ENCODE data around the gene DDX54. TPM values are rescaled to one million over a fixed set of nuclear protein-coding genes. Genes with fewer than 3 reads are reported as not detected.

The DDX54 gene, protein sequence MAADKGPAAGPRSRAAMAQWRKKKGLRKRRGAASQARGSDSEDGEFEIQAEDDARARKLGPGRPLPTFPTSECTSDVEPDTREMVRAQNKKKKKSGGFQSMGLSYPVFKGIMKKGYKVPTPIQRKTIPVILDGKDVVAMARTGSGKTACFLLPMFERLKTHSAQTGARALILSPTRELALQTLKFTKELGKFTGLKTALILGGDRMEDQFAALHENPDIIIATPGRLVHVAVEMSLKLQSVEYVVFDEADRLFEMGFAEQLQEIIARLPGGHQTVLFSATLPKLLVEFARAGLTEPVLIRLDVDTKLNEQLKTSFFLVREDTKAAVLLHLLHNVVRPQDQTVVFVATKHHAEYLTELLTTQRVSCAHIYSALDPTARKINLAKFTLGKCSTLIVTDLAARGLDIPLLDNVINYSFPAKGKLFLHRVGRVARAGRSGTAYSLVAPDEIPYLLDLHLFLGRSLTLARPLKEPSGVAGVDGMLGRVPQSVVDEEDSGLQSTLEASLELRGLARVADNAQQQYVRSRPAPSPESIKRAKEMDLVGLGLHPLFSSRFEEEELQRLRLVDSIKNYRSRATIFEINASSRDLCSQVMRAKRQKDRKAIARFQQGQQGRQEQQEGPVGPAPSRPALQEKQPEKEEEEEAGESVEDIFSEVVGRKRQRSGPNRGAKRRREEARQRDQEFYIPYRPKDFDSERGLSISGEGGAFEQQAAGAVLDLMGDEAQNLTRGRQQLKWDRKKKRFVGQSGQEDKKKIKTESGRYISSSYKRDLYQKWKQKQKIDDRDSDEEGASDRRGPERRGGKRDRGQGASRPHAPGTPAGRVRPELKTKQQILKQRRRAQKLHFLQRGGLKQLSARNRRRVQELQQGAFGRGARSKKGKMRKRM
- 11.0 TPM for total RNA-seq

DNA sequence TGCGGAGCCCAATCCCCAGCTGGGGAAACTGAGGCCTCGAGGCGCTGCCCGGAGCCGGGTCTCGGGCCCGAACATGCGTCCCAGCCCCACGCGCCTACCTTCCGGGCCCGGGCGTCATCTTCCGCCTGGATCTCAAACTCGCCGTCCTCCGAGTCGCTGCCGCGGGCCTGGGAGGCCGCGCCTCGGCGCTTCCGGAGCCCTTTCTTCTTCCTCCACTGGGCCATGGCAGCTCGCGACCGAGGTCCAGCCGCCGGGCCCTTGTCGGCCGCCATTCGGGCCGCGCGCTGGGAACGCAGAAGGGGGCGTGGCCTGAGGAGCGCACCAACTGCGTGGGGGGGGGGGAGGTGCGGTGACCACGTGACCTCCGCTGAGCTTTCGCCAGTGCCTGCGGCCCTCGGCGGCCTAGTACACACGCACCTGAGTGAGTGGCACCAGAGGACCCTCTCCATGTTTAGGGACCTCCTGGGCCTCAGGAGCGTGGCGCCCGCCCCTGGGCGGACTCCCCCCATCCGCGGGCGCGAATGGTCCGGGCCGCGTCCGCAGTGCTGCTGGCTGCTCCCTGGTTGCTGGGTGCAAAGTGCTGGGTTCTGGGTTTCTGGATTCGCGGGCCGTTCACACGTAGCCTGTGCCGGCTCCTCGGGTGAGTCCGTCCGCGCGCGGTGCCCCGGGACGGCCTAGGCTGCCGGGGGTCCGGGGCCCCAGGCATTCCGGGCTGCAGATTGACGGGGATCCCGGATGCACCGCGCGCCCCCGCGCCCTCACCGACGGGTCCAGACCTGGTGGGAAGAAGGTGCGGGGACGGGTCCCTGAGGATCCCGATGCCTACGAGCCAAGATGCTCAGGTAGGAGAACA is at the start of gene DDX54, which contains the start of gene RITA1:
TSS of gene DDX54 (minus strand) at position 299 of the 853 bp plus-strand sequence. CDS start at position 272, 27 bp downstream.
TSS of gene RITA1 (plus strand) at position 542 of the 853 bp plus-strand sequence. CDS start 1,026 bp downstream, outside the sequence.
- no peak for FAIRE-seq
- peak; percentile 83 to 84 for DNase-seq (ENCODE audit: low spot score in 2 of 2)

DNA sequence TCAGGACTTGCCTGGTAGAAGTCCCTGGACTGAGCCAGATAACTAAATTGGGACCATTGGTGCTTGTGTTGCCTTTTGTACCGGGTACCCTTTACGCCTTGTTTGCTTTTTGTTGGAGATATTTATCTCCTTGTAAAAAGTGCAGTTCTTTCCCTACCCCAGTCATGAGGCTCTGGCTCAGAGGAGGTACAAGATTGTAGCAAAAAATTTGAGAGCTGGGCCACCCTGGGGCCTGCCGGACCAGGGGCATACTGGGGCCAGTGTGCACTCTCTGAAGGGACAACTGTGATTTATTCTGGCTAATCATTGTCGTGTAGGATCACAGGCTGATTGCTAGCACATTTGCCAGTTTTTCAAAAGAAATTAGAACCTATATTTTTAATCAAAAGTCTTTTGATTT is 49.2 kb upstream of the DDX54 start:
- no peak for FAIRE-seq

GRCh38 chr12:113233967-113234366 is 48.7 kb upstream of the DDX54 start:
- FAIRE-seq, result no peak

More for the DNA sequence above, 49.2 kb upstream of the DDX54 start:
- no peak for DNase-seq (ENCODE audit: low spot score in 2 of 2)

DNA sequence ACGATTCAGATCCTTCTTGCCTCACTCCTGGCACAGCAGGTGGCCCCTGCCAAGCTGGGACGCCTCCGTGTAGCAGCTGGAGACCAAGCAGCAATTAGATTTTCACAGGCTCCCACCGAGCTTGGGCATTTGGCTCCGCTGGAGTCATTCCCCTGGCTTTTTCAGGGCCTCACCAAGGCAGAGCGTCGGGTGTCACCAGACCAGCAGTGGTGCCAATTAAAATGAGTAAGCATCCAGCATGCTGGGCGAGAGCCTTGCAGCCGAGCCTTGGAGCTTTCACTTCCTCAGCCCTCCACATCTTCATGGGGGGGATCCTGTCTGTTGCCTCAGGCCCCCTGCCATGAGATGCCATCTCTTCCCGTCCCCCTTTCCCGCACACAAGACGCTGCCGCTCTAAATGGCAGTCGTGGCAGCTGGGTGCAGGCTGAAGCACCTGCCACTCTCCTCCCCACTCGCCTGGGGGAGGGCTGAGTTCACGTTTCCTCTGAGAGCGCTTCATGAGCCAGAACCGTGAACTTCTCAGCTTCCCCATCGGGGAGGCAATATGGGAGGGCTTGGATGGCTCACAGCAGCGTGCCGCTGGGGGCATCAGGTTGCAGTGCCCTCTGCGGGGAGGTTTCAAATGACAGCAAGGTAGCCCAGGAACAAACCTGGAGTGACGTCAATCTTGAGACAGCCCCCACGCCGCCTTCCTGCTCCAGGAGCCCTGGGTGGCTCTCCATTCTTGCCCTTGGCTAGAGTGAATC is 47.7 kb upstream of the DDX54 start:
- DNase-seq (ENCODE audit: low spot score in 2 of 2) (no peak), FAIRE-seq (no peak)

More at GRCh38 chr12:113233967-113234366, 48.7 kb upstream of the DDX54 start:
- DNase-seq (ENCODE audit: low spot score in 2 of 2), result no peak

GRCh38 chr12:113232089-113232839 is 47.0 kb upstream of the DDX54 start:
- no peak for FAIRE-seq
- DNase-seq (ENCODE audit: low spot score in 2 of 2), result no peak

DNA sequence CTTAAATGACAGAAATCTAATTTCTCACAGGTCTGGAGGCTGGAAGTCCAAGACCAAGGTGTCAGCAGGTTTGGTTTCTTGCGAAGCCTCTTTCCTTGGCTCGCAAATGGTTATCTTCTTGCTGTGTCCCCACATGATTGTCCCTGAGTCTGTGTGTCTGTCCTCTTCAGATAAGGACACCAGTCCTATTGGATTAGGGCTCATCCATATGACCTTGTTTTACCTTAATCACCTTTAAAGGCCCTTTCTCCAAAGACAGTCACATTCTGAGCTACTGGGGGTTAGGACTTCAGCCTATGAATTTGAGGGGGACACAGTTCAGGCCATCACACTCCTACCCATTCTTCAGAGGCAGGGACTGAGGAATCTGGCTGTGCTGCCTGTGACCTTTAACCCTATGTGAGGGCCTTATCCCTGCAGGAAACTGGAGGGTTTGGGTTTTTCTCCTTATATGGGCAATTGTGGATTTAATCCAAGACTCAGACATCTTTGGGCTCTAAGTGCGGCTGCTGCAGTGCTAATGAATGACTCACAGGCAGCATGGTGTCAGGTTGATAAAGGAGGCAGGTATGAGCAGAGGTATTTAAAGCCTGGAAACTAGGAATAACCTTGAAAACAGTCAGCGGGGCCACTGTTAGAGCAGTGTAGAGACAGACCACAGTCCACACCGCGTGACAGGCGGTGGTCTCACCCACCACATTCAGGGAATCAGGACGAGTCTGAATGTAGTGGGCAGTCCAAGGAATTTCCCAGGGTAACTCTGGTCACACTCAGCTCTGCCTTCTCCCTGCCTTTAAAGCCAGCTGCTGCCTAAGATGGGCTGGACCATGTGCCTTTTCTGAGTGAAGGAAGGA is 46.2 kb upstream of the DDX54 start:
- DNase-seq (ENCODE audit: low spot score in 2 of 2) (no peak), FAIRE-seq (no peak)

- no peak for DNase-seq (ENCODE audit: low spot score in 2 of 2)
- FAIRE-seq, result no peak
Observed at GRCh38 chr12:113230315-113231234, 45.3 kb upstream of the DDX54 start.

- DNase-seq (ENCODE audit: low spot score in 2 of 2) (no peak), FAIRE-seq (no peak)
Observed at GRCh38 chr12:113228394-113229028, 43.2 kb upstream of the DDX54 start.

DNA sequence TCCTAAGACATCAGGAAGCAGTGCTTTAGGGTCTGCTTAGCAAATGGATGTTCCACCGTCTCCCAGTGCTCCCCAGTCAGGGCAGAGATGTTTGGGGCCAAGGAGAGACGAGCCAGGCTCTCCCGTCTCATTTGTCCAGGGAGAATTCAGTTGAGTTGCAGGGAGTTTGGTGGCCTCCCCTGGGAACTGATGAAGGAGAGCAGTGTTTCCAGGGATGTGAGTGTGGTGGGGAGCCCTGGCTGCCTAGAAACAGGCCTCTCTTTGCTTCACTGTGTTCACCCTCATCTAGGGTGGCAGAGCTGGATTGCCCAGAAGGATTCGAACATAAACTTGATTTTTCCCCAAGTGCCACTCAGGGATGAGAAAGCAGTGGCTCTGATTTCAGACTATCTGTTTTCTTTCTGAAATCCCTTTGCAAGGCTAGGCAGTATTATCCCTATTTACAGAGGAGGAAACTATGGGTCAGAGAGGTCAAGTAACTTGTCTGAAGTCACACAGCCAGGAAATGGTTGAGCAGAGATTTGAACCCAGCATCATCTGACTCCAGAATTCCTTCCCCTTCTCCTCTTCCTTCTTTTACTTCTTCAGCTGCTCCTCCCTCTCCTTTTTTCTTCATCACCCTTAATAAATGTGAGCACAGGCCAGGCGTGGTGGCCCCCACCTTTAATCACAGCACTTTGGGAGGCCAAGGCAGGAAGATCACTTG is 42.6 kb upstream of the DDX54 start:
- no peak for FAIRE-seq

DNA sequence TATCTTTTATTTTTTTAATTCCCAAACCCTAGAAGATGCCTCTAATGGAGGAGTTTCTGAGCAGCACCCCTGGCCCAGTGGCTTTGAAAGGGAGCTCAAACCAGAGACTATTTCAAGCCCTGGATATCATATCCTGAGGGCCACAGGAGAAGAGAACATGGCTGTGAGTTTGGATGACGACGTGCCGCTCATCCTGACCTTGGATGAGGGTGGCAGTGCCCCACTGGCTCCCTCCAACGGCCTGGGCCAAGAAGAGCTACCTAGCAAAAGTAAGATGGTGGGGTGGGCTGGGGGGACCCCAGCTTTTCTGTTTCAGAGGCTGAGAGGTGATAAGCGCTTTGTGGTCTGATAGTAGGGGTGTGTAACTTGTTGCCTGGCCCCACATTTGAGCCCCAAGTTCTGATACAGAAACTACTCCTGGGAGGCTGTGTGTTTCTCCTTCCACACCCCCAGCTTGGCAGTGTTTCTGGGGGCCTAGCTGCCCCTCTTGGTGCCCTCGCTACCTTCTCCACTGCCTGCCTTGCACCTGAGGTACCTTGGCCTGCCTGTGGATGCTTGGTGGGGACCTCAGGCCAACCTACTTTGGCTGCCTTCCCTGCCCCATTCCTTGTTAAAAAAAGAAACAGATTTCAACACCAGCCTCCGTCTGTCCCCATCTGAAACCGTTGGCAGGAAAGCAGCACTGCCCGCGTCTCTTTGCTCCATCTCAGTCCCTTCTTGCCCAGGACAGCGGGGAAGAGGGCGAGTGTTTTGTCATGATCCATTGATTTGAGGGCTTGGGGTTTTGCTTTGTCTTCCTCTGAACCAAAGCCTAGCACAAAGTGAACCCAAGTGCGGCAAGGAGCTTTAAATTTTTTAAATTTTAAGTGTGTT is 41.7 kb upstream of the DDX54 start:
- FAIRE-seq (no peak), DNase-seq (ENCODE audit: low spot score in 2 of 2) (no peak)

More for the DNA sequence above, 42.6 kb upstream of the DDX54 start:
- no peak for DNase-seq (ENCODE audit: low spot score in 2 of 2)

GRCh38 chr12:113224955-113225354 is 39.7 kb upstream of the DDX54 start:
- DNase-seq (ENCODE audit: low spot score in 2 of 2) (no peak), FAIRE-seq (no peak)

GRCh38 chr12:113222730-113223531 is 37.7 kb upstream of the DDX54 start:
- no peak for FAIRE-seq
- peak in 1 of 2 donors; percentile 56 for DNase-seq (ENCODE audit: low spot score in 2 of 2)

- FAIRE-seq, result no peak
- DNase-seq (ENCODE audit: low spot score in 2 of 2), result no peak
Observed at GRCh38 chr12:113221997-113222729, 36.9 kb upstream of the DDX54 start.

Measured in frontal cortex (tissue), 4 donors.